OCI-LY3 (cell line): ENCODE data around the gene SOCS1.

Source experiments
- H2AFZ ChIP-seq: fragments of 200-600, 300-600 bp; shearing (Covaris generic); 2 replicates; pipeline ENCODE4 v1.6.0; 2014; ENCODE audit warnings: antibody characterized with exemption, low read depth, low read length
- H3K27ac ChIP-seq: fragments of 200-600, 300-600 bp; sonication (generic); 2 replicates; pipeline ENCODE4 v1.5.1; 2014; ENCODE audit warnings: mild to moderate bottlenecking, low read length, moderate library complexity, mixed read lengths
- H3K27me3 ChIP-seq: fragments of 200-600, 300-600 bp; sonication (generic); 2 replicates; pipeline ENCODE4 v1.6.1; 2014; ENCODE audit warnings: low read depth, low read length, mixed read lengths
- H3K36me3 ChIP-seq: fragments of 200-600, 300-600 bp; sonication (generic); replicated peaks from 2 replicates; pipeline ENCODE3; 2014; ENCODE audit warnings: low read depth, low read length, mixed read lengths
- H3K4me1 ChIP-seq: fragments of 300-600, 200-600 bp; sonication (generic); 2 replicates; pipeline ENCODE4 v1.6.1; 2014; ENCODE audit warnings: low read length, mixed read lengths
- H3K4me2 ChIP-seq: fragments of 200-600, 300-600 bp; sonication (generic); 2 replicates; pipeline ENCODE4 v1.6.1; 2014; ENCODE audit warnings: low read length, mixed read lengths
- H3K4me3 ChIP-seq: fragments of 300-600, 200-600 bp; sonication (generic); 2 replicates; pipeline ENCODE4 v1.5.1; 2014; ENCODE audit warnings: antibody characterized with exemption, mild to moderate bottlenecking, low read length, moderate library complexity
- H3K79me2 ChIP-seq: fragments of 300-600, 200-600 bp; shearing (Covaris generic); 2 replicates; pipeline ENCODE4 v1.6.1; 2014; ENCODE audit warnings: mild to moderate bottlenecking, low read length, mixed read lengths
- H3K9ac ChIP-seq: fragments of 300-600, 200-600 bp; shearing (Covaris generic); 2 replicates; pipeline ENCODE4 v1.6.0; 2014; ENCODE audit warnings: mild to moderate bottlenecking, low read length, moderate library complexity
- H3K9me3 ChIP-seq: fragments of 200-600, 300-600 bp; shearing (Covaris generic); 2 replicates; pipeline ENCODE4 v1.6.1; 2014; ENCODE audit warnings: low read length, mixed read lengths; ENCODE audit not compliant: insufficient read depth
- H4K20me1 ChIP-seq: fragments of 200-600, 300-600 bp; sonication (generic); 2 replicates; pipeline ENCODE4 v1.6.1; 2016; ENCODE audit warnings: low read length, mixed read lengths; ENCODE audit not compliant: insufficient read depth
- CTCF ChIP-seq: fragments of 200-600, 300-600 bp; sonication (generic); IDR thresholded peaks from 2 replicates; pipeline ENCODE4 v1.5.1; 2014; ENCODE audit warnings: antibody characterized with exemption, low read length, low read depth
- EZH2phosphoT487 ChIP-seq: fragments of 200-600 bp; shearing (Covaris generic); IDR thresholded peaks from 2 replicates; pipeline ENCODE4 v1.6.1; 2018; ENCODE audit warnings: antibody characterized with exemption, mixed run types, low read depth

SOCS1 gene

GRCh38 chr16:11240636-11241473 is 15.1 kb downstream of the SOCS1 start:
- Histone ChIP-seq H3K27ac (no peak overlapping the region), H3K9me3 (no peaks in the 10 kb centered on the region), H3K4me2 (no peak overlapping the region), H3K9ac (no peak overlapping the region), H3K4me1 (peaks cover 24% of the 10 kb centered on the region), H3K79me2 (no peaks in the 10 kb centered on the region), H4K20me1 (no peaks in the 10 kb centered on the region), H2AFZ (no peak overlapping the region), H3K36me3 (no peaks in the 10 kb centered on the region), H3K4me3 (no peak overlapping the region), H3K27me3 (no peaks in the 10 kb centered on the region)
- TF ChIP-seq CTCF (no peak), EZH2phosphoT487 (no peak)

- H3K4me3 ChIP-seq: no peak overlapping the region
- no peaks in the 10 kb centered on the region for H4K20me1 ChIP-seq
- H3K4me1 ChIP-seq: peaks cover 20% of the 10 kb centered on the region
- no peak overlapping the region for H3K9ac ChIP-seq
- H3K4me2 ChIP-seq: no peak overlapping the region
- no peaks in the 10 kb centered on the region for H3K27me3 ChIP-seq
- H3K36me3 ChIP-seq: no peaks in the 10 kb centered on the region
- TF ChIP-seq EZH2phosphoT487 (no peak), CTCF (no peak)
- H3K27ac ChIP-seq: no peak overlapping the region
- H2AFZ ChIP-seq: no peak overlapping the region
- H3K9me3 ChIP-seq: no peaks in the 10 kb centered on the region
- no peaks in the 10 kb centered on the region for H3K79me2 ChIP-seq
These were observed 16.1 kb downstream of the SOCS1 start for GRCh38 chr16:11239644-11240632.

- H3K4me2 ChIP-seq: no peak overlapping the region
These were observed 17.5 kb downstream of the SOCS1 start for GRCh38 chr16:11238272-11239202.

More at GRCh38 chr16:11238272-11239202, 17.5 kb downstream of the SOCS1 start:
- H3K9me3 ChIP-seq: no peaks in the 10 kb centered on the region
- H3K4me1 ChIP-seq: peaks cover 20% of the 10 kb centered on the region
- no peaks in the 10 kb centered on the region for H4K20me1 ChIP-seq
- TF ChIP-seq EZH2phosphoT487 (no peak), CTCF (no peak)
- H3K4me3 ChIP-seq: no peak overlapping the region
- no peak overlapping the region for H3K27ac ChIP-seq
- no peak overlapping the region for H3K9ac ChIP-seq
- H3K79me2 ChIP-seq: no peaks in the 10 kb centered on the region
- no peak overlapping the region for H2AFZ ChIP-seq
- H3K36me3 ChIP-seq: no peaks in the 10 kb centered on the region
- no peaks in the 10 kb centered on the region for H3K27me3 ChIP-seq
